GM23338 (cell line): ENCODE measurements around the gene LSM12. TPM values are rescaled to one million over a fixed set of nuclear protein-coding genes. Genes with fewer than 3 reads are reported as not detected.

Experiments
- ATAC-seq: fragments of 200-7000 bp; cut with Tn5 transposase; 3 replicates; pipeline ENCODE4 v1.9.1; 2020
- DNase-seq: peaks from one replicate; pipeline ENCODE4 v3.0.0-alpha.2; 2015; ENCODE audit warnings: low spot score
- H2AFZ ChIP-seq: fragments of 200-600 bp; sonication (generic); 2 replicates; pipeline ENCODE4 v1.8.0; 2016; ENCODE audit warnings: antibody characterized with exemption, mild to moderate bottlenecking, moderate library complexity
- H3F3A ChIP-seq: fragments of 200-600 bp; sonication (generic); replicated peaks from 2 replicates; pipeline ENCODE4 v1.8.0; 2017; ENCODE audit warnings: antibody characterized with exemption, mixed run types, low read depth
- H3K27ac ChIP-seq: fragments of 200-600 bp; sonication (generic); 2 replicates; pipeline ENCODE4 v1.6.1; 2016; ENCODE audit warnings: low read depth
- H3K27me3 ChIP-seq: fragments of 200-600 bp; sonication (generic); 2 replicates; pipeline ENCODE4 v1.8.0; 2016; ENCODE audit warnings: mild to moderate bottlenecking, mixed run types, moderate library complexity; ENCODE audit not compliant: insufficient read depth
- H3K36me3 ChIP-seq: fragments of 200-600 bp; sonication (generic); 2 replicates; pipeline ENCODE4 v1.8.0; 2016; ENCODE audit warnings: mild to moderate bottlenecking; ENCODE audit not compliant: insufficient read depth
- H3K4me1 ChIP-seq: fragments of 200-600 bp; sonication (generic); 2 replicates; pipeline ENCODE4 v1.8.0; 2016; ENCODE audit warnings: mild to moderate bottlenecking, moderate library complexity; ENCODE audit not compliant: insufficient read depth
- H3K4me2 ChIP-seq: fragments of 200-600 bp; sonication (generic); 2 replicates; pipeline ENCODE4 v1.7.1; 2017; ENCODE audit warnings: mixed run types
- H3K4me3 ChIP-seq: fragments of 200-600 bp; sonication (generic); 2 replicates; pipeline ENCODE4 v1.6.1; 2016; ENCODE audit warnings: mixed run types
- H3K79me2 ChIP-seq: fragments of 200-600 bp; sonication (generic); replicated peaks from 2 replicates; pipeline ENCODE4 v1.8.0; 2017; ENCODE audit warnings: mild to moderate bottlenecking; ENCODE audit not compliant: insufficient read depth
- H3K9me2 ChIP-seq: fragments of 200-600 bp; sonication (generic); 2 replicates; pipeline ENCODE4 v1.8.0; 2017; ENCODE audit not compliant: insufficient read depth
- H4K20me1 ChIP-seq: fragments of 200-600 bp; sonication (generic); replicated peaks from 2 replicates; pipeline ENCODE4 v1.8.0; 2017; ENCODE audit warnings: mild to moderate bottlenecking; ENCODE audit not compliant: insufficient read depth
- H3K27ac Mint-ChIP-seq: 2 replicates; pipeline ENCODE4 v1.8.0; 2020; ENCODE audit warnings: inconsistent platforms, mild to moderate bottlenecking, moderate library complexity, mixed read lengths
- H3K27me3 Mint-ChIP-seq: 3 replicates; pipeline ENCODE4 v1.8.0; 2022; ENCODE audit warnings: low read depth, mild to moderate bottlenecking, moderate library complexity, mixed read lengths, inconsistent platforms; ENCODE audit not compliant: insufficient read depth, poor library complexity
- H3K36me3 Mint-ChIP-seq: 3 replicates; pipeline ENCODE4 v1.8.0; 2021; ENCODE audit warnings: low read depth, mild to moderate bottlenecking, inconsistent platforms, moderate library complexity, mixed read lengths
- H3K4me1 Mint-ChIP-seq: 3 replicates; pipeline ENCODE4 v1.8.0; 2020; ENCODE audit warnings: mild to moderate bottlenecking, inconsistent platforms, mixed read lengths
- H3K4me3 Mint-ChIP-seq: 3 replicates; pipeline ENCODE4 v1.8.0; 2021; ENCODE audit warnings: moderate library complexity, mild to moderate bottlenecking, inconsistent platforms, mixed read lengths
- H3K9me3 Mint-ChIP-seq: 3 replicates; pipeline ENCODE4 v1.8.0; 2020; ENCODE audit warnings: moderate library complexity, mild to moderate bottlenecking, inconsistent platforms, mixed read lengths
- CREB1 ChIP-seq: fragments of 250-450 bp; sonication (Bioruptor Pico); IDR thresholded peaks from 2 replicates; pipeline ENCODE4 v1.5.0; 2020; ENCODE audit warnings: low read depth, mild to moderate bottlenecking, moderate library complexity
- CTCF ChIP-seq, 2 experiments: fragments of 200-600 bp in 1 of 2; sonication (generic) in 1 of 2; conservative IDR thresholded peaks; 2 replicates each; pipeline versions ENCODE4 v1.5.1 to v1.6.1; 2016 to 2017; ENCODE audit warnings: antibody characterized with exemption in 2 of 2, low read depth in 2 of 2, mild to moderate bottlenecking in 2 of 2, moderate library complexity in 1 of 2
- EZH2 ChIP-seq: fragments of 200-600 bp; sonication (generic); IDR thresholded peaks from one replicate; pipeline ENCODE4 v1.8.0; 2017; ENCODE audit warnings: antibody characterized with exemption, mild to moderate bottlenecking, low read depth; ENCODE audit not compliant: unreplicated experiment
- EZH2phosphoT487 ChIP-seq: fragments of 200-600 bp; sonication (generic); IDR thresholded peaks from one replicate; pipeline ENCODE4 v1.8.1; 2018; ENCODE audit warnings: antibody characterized with exemption; ENCODE audit not compliant: unreplicated experiment
- JUNB ChIP-seq: IDR thresholded peaks from one replicate; pipeline ENCODE4 v1.6.1; 2016; ENCODE audit warnings: antibody characterized with exemption; ENCODE audit not compliant: unreplicated experiment
- NANOG ChIP-seq: IDR thresholded peaks from 2 replicates; pipeline ENCODE4 v1.6.1; 2016; ENCODE audit warnings: antibody characterized with exemption, borderline replicate concordance
- POLR2AphosphoS5 ChIP-seq: IDR thresholded peaks from 2 replicates; pipeline ENCODE4 v1.6.1; 2016; ENCODE audit warnings: antibody characterized with exemption, low read depth
- STAT1 ChIP-seq: IDR thresholded peaks from one replicate; pipeline ENCODE4 v1.6.1; 2016; ENCODE audit warnings: antibody characterized with exemption; ENCODE audit not compliant: unreplicated experiment
- ZNF114 ChIP-seq: fragments of 250-450 bp; sonication (Bioruptor Pico); IDR thresholded peaks from 2 replicates; pipeline ENCODE4 v1.5.0; 2020; ENCODE audit warnings: mild to moderate bottlenecking, moderate library complexity
- ZNF331 ChIP-seq: fragments of 250-450 bp; sonication (Bioruptor Pico); IDR thresholded peaks from 2 replicates; pipeline ENCODE4 v1.5.0; 2020; ENCODE audit warnings: low read depth, mild to moderate bottlenecking, moderate library complexity
- polyA plus RNA-seq: library from polyadenylated mRNA; unstranded; fragments of >200 nt; fragmentation: Nextera tagmentation; extraction: Ambion mirVana; gene quantifications from 2 replicates; pipeline ENCODE4 v1.2.1, GENCODE V29; 2016
- total RNA-seq: library from RNA; depleted of rRNA; stranded (reverse); fragments of >200 nt; shearing (Covaris generic); gene quantifications from 2 replicates; pipeline ENCODE4 v1.2.3, GENCODE V29; 2014
- TF ChIP-seq, protein P1 (sequence below): IDR thresholded peaks from 2 replicates; pipeline ENCODE4 v1.6.1; 2016; ENCODE audit warnings: antibody characterized with exemption
- TF ChIP-seq, protein P2 (sequence below): fragments of 250-450 bp; sonication (Bioruptor Pico); IDR thresholded peaks from 2 replicates; pipeline ENCODE4 v1.5.0; 2020; ENCODE audit warnings: mild to moderate bottlenecking, moderate library complexity

LSM12 gene
- total and polyA plus RNA-seq, 2 experiments from 2014 or later: 72.7 to 241 TPM

DNA sequence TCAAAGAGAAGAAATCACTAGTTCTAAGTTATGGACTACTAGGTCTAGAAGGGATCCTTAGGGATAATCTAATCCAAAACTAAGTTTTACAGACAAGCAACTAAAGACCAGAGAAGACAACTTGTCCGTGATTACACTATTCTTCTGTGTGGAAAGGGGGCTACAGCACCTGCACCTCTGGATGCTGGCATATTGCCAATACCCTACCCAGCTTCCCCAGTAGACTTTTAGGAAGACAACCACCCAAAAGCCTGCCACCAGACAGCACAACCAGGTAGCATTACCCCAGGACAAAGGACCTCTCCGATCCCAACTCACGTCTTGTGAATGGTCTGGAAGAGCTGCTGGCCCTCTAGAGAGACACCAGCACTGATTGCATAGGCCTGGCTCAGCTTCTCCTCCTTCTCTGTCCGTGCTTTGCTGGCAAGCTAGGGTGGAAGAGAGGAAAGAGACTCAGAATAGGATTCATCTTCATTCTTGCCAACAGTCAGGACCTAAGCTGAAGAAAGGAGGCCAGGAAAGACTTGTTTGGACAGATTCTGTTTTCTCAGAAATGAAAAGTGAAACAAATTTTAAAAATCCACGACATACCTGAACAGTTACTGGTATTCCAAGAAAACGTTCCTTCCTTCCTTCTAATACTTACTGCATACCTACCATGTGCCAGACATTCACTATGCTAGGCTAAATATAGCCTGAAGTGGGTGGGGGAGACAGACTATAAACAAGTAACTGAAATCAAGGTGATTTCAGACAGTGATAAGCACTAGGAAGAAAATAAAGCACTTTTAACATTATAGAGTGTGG lies 26.4 kb downstream of the LSM12 start (continued):
- TF ChIP-seq CTCF (conservative IDR thresholded peaks at IDR 0.05; ENCODE audit: low read depth in 2 of 2) (no peak), STAT1 (no peak), EZH2 (no peak), ZNF331 (no peak), EZH2phosphoT487 (no peak), CREB1 (CRISPR knock-in tag) (no peak), NANOG (no peak)
- TF ChIP-seq, protein P1, sequence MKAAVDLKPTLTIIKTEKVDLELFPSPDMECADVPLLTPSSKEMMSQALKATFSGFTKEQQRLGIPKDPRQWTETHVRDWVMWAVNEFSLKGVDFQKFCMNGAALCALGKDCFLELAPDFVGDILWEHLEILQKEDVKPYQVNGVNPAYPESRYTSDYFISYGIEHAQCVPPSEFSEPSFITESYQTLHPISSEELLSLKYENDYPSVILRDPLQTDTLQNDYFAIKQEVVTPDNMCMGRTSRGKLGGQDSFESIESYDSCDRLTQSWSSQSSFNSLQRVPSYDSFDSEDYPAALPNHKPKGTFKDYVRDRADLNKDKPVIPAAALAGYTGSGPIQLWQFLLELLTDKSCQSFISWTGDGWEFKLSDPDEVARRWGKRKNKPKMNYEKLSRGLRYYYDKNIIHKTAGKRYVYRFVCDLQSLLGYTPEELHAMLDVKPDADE: no peak

GRCh38 chr17:44038604-44039011 lies 27.9 kb downstream of the LSM12 start:
- Histone ChIP-seq H3K36me3 (peaks cover 49% of the 10 kb centered on the region), H3K4me2 (no peak overlapping the region), H3K4me1 (no peaks in the 10 kb centered on the region), H3K4me3 (no peak overlapping the region), H4K20me1 (peaks cover 39% of the 10 kb centered on the region), H3K79me2 (peaks cover 54% of the 10 kb centered on the region), H2AFZ (no peak overlapping the region), H3F3A (0 out of 2 replicates have a peak, but pooled peaks cover 7% of the 10 kb centered on the region), H3K27ac (no peak overlapping the region), H3K9me2 (no peaks in the 10 kb centered on the region), H3K27me3 (no peaks in the 10 kb centered on the region)
- ATAC-seq (no peak), DNase-seq (no peak)
- H3K27ac Mint-ChIP-seq: no peak overlapping the region
- H3K27me3 Mint-ChIP-seq: no peaks in the 10 kb centered on the region
- peaks cover 61% of the 10 kb centered on the region for H3K36me3 Mint-ChIP-seq
- no peaks in the 10 kb centered on the region for H3K4me1 Mint-ChIP-seq
- H3K9me3 Mint-ChIP-seq: no peaks in the 10 kb centered on the region
- H3K4me3 Mint-ChIP-seq: no peak overlapping the region
- TF ChIP-seq, protein P1: no peak
- TF ChIP-seq EZH2phosphoT487 (no peak), POLR2AphosphoS5 (no peak), STAT1 (no peak), JUNB (no peak), ZNF114 (CRISPR knock-in tag) (no peak)
- TF ChIP-seq, protein P2, sequence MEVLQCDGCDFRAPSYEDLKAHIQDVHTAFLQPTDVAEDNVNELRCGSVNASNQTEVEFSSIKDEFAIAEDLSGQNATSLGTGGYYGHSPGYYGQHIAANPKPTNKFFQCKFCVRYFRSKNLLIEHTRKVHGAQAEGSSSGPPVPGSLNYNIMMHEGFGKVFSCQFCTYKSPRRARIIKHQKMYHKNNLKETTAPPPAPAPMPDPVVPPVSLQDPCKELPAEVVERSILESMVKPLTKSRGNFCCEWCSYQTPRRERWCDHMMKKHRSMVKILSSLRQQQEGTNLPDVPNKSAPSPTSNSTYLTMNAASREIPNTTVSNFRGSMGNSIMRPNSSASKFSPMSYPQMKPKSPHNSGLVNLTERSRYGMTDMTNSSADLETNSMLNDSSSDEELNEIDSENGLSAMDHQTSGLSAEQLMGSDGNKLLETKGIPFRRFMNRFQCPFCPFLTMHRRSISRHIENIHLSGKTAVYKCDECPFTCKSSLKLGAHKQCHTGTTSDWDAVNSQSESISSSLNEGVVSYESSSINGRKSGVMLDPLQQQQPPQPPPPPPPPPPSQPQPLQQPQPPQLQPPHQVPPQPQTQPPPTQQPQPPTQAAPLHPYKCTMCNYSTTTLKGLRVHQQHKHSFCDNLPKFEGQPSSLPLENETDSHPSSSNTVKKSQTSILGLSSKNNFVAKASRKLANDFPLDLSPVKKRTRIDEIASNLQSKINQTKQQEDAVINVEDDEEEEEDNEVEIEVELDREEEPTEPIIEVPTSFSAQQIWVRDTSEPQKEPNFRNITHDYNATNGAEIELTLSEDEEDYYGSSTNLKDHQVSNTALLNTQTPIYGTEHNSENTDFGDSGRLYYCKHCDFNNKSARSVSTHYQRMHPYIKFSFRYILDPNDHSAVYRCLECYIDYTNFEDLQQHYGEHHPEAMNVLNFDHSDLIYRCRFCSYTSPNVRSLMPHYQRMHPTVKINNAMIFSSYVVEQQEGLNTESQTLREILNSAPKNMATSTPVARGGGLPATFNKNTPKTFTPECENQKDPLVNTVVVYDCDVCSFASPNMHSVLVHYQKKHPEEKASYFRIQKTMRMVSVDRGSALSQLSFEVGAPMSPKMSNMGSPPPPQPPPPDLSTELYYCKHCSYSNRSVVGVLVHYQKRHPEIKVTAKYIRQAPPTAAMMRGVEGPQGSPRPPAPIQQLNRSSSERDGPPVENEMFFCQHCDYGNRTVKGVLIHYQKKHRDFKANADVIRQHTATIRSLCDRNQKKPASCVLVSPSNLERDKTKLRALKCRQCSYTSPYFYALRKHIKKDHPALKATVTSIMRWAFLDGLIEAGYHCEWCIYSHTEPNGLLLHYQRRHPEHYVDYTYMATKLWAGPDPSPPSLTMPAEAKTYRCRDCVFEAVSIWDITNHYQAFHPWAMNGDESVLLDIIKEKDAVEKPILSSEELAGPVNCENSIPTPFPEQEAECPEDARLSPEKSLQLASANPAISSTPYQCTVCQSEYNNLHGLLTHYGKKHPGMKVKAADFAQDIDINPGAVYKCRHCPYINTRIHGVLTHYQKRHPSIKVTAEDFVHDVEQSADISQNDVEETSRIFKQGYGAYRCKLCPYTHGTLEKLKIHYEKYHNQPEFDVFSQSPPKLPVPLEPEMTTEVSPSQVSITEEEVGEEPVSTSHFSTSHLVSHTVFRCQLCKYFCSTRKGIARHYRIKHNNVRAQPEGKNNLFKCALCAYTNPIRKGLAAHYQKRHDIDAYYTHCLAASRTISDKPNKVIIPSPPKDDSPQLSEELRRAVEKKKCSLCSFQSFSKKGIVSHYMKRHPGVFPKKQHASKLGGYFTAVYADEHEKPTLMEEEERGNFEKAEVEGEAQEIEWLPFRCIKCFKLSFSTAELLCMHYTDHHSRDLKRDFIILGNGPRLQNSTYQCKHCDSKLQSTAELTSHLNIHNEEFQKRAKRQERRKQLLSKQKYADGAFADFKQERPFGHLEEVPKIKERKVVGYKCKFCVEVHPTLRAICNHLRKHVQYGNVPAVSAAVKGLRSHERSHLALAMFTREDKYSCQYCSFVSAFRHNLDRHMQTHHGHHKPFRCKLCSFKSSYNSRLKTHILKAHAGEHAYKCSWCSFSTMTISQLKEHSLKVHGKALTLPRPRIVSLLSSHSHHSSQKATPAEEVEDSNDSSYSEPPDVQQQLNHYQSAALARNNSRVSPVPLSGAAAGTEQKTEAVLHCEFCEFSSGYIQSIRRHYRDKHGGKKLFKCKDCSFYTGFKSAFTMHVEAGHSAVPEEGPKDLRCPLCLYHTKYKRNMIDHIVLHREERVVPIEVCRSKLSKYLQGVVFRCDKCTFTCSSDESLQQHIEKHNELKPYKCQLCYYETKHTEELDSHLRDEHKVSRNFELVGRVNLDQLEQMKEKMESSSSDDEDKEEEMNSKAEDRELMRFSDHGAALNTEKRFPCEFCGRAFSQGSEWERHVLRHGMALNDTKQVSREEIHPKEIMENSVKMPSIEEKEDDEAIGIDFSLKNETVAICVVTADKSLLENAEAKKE (CRISPR knock-in tag): no peak
